Pulmonary artery endothelial cell (primary cell): ENCODE measurements around the gene DVL3. TPM values are rescaled to one million over a fixed set of nuclear protein-coding genes. Genes with fewer than 3 reads are reported as not detected.

ENCODE experiments used
- DNase-seq: peaks from one replicate; pipeline ENCODE4 v3.0.0-alpha.2; 2011; ENCODE audit warnings: low read depth, low spot score
- total RNA-seq: library from RNA; depleted of rRNA; stranded (reverse); fragments of >200 nt; gene quantifications from 2 replicates; pipeline ENCODE4 v1.2.3, GENCODE V29; 2014

DVL3 gene
- total RNA-seq, 1 donor from 2014 or later, result 21.2 TPM

- peak; percentile 71 for DNase-seq
These were observed 21.5 kb downstream of the DVL3 start for GRCh38 chr3:184176377-184177330.

DNA sequence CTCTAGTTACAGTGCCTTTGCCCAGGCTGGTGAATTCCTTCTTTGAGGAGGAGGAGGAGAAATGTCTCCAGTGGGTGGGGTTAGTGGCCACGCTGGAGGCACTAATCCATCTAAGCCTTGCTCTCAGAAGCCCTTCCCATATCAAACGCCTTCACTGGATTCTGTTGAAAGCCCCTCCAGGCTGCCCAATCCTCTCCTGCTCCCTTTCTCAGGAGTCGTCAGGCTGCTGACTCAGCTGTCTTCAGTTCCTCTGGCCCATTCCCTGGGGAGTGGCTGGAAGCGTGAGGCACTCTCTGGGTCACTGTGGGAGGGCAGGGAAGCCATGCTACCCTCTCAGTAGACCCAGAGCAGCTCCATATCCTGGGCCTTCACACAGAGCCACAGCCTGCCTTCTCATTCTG is 22.2 kb downstream of the DVL3 start:
- DNase-seq, result no peak

DNA sequence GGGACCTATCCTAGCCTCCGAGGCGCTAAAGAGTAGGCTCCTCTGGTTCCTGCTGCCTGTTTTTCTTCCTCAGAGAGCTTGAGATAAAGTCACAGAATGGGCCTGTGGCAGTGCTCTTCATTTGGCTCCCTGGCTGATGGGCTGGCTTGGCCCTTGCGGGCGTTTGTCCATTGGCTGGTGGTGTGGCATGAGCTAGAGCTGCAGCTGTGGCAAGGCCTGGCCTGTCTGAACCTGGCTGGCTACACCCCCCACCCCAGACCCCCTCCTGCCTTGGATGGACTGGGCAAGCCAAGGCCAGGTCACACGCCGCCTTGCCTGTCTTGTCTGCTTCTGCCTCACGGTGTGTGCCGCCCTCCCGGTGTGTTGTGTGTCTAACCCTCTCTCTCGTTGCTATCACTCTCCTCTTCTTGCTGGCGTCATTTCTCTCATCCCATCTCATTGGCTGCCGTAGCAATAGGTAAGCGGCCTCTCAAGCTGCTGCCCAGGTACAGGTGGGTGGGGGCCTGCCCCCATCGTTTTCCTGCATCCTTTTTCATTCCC is 22.7 kb downstream of the DVL3 start:
- no peak for DNase-seq

GRCh38 chr3:184178521-184179138 is 23.5 kb downstream of the DVL3 start:
- DNase-seq, result no peak

DNA sequence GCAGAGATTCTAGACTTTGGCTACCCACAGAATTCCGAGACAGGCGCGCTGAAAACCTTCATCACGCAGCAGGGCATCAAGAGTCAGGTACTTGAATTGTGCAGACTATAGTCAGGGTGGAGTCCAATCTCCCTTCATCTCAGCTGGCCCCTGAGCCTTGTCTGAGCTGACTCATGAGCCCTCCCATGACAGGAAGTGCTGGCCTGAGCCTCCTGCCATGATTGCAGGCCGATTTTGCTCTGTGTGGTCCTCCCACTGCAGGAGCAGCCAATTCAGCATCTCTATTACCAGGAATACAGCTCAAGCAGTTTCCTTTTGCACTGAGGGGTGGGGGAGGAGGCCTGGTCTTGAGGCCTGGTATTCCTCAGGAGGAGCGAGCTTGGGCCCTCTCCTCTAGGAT is 25.0 kb downstream of the DVL3 start:
- DNase-seq, result no peak

DNA sequence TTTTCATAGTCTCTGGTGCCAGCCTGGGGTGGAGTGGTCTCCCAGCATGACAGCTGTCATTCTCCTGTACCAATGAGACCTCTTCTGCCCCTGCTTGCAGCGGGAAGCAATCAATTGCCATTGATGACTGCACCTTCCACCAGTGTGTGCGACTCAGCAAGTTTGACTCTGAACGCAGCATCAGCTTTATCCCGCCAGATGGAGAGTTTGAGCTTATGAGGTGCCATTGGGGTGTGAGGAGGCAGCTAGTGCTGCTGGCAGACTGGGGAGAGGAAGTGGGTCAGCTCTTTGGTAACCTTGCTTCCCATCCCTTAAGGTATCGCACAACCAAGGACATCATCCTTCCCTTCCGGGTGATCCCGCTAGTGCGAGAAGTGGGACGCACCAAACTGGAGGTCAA is 26.4 kb downstream of the DVL3 start:
- no peak for DNase-seq

GRCh38 chr3:184183679-184184078 is 28.5 kb downstream of the DVL3 start:
- DNase-seq, result no peak

DNA sequence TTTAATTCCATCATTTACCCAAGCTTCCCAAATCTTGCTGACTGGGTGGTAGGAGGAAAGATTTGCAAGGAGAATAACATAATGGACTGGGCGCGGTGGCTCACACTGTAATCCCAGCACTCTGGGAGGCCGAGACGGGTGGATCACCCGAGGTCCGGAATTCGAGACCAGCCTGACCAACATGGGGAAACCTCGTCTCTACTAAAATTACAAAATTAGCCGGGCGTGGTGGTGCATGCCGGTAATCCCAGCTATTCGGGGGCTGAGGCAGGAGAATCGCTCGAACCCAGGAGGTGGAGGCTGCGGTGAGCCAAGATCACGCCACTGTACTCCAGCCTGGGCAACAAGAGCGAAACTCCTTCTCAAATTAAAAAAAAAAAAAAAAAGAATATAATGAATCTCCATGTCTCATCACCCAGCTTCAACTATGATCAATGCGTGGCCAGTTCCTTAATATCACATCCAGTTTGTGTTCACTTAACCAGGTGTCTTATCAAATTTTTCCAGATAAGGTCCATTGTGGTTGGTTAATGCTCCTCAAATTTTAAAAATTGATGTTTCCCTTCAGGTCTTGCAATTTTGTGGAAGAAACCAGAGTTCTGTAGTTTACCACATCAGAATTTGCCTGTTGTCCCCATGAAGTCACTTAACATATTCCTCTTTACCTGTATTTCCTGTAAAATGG is 29.5 kb downstream of the DVL3 start:
- DNase-seq, result no peak

DNA sequence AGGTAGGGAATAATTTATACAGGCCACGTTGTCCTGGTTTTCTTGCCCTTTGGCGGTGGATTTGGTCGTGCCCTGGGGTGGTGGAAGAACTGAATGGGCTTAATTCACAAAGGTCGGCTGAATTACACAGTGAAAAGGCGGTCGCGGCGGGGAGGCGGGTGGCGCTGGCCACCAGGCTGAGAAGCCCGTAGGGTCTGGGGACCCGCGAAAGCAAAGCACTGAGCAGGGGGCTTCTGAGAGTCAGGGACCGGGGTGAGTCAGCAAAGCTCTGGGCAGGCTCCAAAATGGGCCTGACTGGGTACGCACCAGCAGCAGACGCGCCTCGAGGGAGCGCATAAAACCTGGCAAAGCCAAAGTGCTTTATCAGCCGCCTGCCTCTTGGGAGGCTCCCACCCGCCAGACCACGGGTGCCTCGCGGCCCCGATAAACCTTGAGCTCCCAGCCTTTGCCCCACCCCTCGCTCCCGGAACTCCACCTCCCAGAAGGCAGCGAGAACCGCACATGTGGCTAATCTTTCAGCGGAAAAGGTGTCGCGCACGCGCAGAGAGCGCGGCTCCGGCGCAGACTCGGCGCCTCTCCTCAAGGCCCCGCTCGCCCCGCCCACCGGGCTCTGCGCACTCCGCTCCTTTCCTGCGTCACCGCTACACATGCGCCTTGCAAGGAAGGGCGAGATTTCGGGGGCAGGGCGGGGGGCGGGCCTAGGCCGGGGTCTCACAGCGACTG is 30.4 kb downstream of the DVL3 start:
- peak; percentile 94 for DNase-seq

GRCh38 chr3:184186184-184186901 is 31.2 kb downstream of the DVL3 start, which contains the start of gene ABCF3:
TSS of gene ABCF3 (plus strand) at chr3:184186199. CDS start at chr3:184186208, 9 bp downstream.
- no peak for DNase-seq

DNA sequence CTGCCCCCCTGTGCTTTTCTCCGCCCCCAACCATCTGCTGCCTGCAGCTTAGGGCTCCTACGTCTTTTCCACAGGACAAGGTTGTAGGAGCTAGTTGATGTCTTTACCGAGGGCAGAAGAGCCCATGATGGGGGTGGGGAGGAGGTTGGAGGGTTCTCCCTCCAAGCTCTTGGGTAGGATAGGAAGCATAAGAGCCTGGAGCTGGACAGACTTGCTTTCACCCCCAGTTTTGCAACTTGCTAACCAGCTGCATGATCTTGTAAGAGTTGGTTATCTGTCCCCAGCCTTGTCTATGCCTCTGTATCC is 31.7 kb downstream of the DVL3 start:
- no peak for DNase-seq

DNA sequence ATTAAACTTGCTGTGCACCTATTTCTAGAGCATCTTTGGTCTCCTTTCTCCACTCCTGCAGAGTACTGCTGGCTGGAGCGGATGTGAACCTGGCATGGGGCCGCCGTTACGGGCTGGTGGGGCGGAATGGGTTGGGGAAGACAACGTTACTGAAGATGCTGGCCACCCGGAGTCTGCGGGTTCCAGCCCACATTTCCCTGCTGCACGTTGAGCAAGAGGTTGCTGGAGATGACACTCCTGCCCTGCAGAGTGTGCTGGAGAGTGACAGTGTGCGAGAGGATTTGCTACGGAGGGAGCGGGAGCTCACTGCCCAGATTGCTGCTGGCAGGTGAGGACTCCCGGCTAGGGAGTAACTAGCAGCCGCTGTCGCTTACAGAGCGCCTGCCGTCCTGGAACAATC is 32.9 kb downstream of the DVL3 start:
- no peak for DNase-seq

GRCh38 chr3:184189421-184189820 is 34.2 kb downstream of the DVL3 start:
- no peak for DNase-seq

DNA sequence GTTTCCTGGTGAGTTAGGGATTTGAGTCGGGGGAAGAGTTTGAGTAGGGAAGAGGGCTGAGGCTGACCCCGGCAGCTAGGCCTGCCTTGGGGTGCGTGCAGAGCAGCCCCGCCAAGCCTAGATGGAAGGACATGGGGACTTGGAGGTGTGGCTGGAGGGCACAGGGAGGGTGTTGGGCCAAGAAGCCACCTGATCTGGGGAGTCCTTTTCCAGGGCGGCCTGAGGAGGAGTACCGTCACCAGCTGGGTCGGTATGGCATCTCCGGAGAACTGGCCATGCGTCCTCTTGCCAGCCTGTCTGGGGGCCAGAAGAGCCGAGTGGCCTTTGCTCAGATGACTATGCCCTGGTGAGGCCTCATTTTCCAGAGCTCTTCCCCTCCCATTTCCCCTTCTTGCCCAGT is 37.7 kb downstream of the DVL3 start:
- no peak for DNase-seq

- DNase-seq, result no peak
These were observed 38.9 kb downstream of the DVL3 start for GRCh38 chr3:184193991-184194539.

DNA sequence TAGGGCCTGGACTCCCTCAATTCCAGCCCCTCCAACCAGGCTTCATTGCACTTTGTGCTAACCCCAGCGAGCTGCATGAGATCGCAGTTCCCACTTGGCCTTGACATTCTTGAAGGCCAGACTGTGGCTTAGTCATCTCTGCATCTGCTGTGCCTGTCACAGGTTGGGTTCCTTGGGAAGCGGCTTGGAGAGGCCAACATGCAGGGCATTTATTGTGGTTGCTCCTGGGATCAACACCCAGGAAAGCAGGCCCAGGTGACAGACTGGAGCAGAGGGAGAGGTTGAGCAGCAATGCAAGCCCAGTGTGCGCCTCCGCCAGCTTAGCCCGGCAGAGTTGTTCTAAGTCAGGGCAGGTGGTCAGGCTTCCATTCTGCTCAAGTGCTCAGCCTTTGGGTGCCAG is 41.4 kb downstream of the DVL3 start:
- DNase-seq, result no peak

- DNase-seq, result no peak
These were observed 43.3 kb downstream of the DVL3 start for GRCh38 chr3:184198509-184198908.

GRCh38 chr3:184200825-184201224 is 45.6 kb downstream of the DVL3 start:
- DNase-seq, result no peak

DNA sequence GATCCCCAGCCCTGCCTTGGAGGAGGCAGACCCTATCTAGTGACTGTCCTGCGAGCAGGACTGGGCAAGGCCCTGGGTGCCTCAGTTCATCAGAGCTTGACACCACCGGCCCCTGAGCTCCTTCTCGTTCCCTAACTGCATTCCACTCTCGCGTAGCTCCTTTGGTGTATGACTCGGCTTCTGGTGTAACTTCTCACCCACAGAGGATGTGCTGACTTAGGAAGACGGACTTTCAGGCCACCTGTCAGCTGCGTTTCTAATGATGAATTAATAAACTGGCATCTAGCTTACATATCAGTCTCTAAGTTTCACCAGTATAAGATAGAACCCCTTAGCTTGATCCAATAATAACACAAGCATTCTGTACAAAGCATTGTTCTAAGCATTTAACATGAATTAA is 48.3 kb downstream of the DVL3 start:
- no peak for DNase-seq

- no peak for DNase-seq
These were observed 54.2 kb downstream of the DVL3 start for GRCh38 chr3:184209146-184209923.
